AG09309 (cell line): ENCODE measurements around the gene CACNA1B.

ENCODE experiments used
- DNase-seq: peaks from one replicate; pipeline ENCODE4 v3.0.0-alpha.2; 2010; ENCODE audit warnings: low read depth
- H3K4me3 ChIP-seq: 2 replicates; pipeline ENCODE4 v1.5.1; 2011; ENCODE audit warnings: mild to moderate bottlenecking, low read depth, low read length, moderate library complexity; ENCODE audit not compliant: control insufficient read depth
- CTCF ChIP-seq: IDR thresholded peaks from 2 replicates; pipeline ENCODE4 v1.5.1; 2011; ENCODE audit warnings: mild to moderate bottlenecking, low read depth, low read length, inconsistent platforms; ENCODE audit not compliant: insufficient read depth, control insufficient read depth; ENCODE audit errors: missing control alignments

CACNA1B gene

GRCh38 chr9:138020795-138021182, 143.2 kb downstream of the CACNA1B start:
- H3K4me3 ChIP-seq, result no peak overlapping the region
- TF ChIP-seq CTCF, result no peak
- DNase-seq, result no peak

- no peak for DNase-seq
- H3K4me3 ChIP-seq, result no peak overlapping the region
- TF ChIP-seq CTCF, result no peak
Observed at GRCh38 chr9:138021251-138022056, 143.9 kb downstream of the CACNA1B start.

- TF ChIP-seq CTCF, result no peak
- no peak for DNase-seq
- no peak overlapping the region for H3K4me3 ChIP-seq
Observed at GRCh38 chr9:138022121-138022741, 144.6 kb downstream of the CACNA1B start.

- H3K4me3 ChIP-seq, result no peak overlapping the region
- TF ChIP-seq CTCF, result no peak
- no peak for DNase-seq
Observed at GRCh38 chr9:138022756-138023393, 145.3 kb downstream of the CACNA1B start.

GRCh38 chr9:138023394-138024124, 146.0 kb downstream of the CACNA1B start:
- H3K4me3 ChIP-seq, result no peak overlapping the region
- no peak for TF ChIP-seq CTCF
- no peak for DNase-seq

GRCh38 chr9:138024131-138024530, 146.5 kb downstream of the CACNA1B start:
- no peak for TF ChIP-seq CTCF
- DNase-seq, result no peak
- no peak overlapping the region for H3K4me3 ChIP-seq
